Ishikawa (cell line): Measurements from ENCODE around the gene STAP2.

Experiments used
- EGR1 ChIP-seq: IDR thresholded peaks from 2 replicates; pipeline ENCODE4 v1.6.1; 2012
- EP300 ChIP-seq: IDR thresholded peaks from 2 replicates; pipeline ENCODE4 v1.6.1; 2012; ENCODE audit warnings: borderline replicate concordance
- FOXM1 ChIP-seq: IDR thresholded peaks from 2 replicates; pipeline ENCODE4 v1.6.1; 2012; ENCODE audit warnings: low read depth, borderline replicate concordance
- TAF1 ChIP-seq: IDR thresholded peaks from 2 replicates; pipeline ENCODE4 v1.6.1; 2012; ENCODE audit warnings: low read depth, mild to moderate bottlenecking
- YY1 ChIP-seq: IDR thresholded peaks from 2 replicates; pipeline ENCODE4 v1.6.1; 2012; ENCODE audit warnings: low read depth
- TF ChIP-seq, protein P1 (sequence below): IDR thresholded peaks from 2 replicates; pipeline ENCODE4 v1.6.1; 2012; ENCODE audit warnings: low read depth, mild to moderate bottlenecking
- TF ChIP-seq, protein P2 (sequence below): IDR thresholded peaks from 2 replicates; pipeline ENCODE4 v1.6.1; 2012

DNA sequence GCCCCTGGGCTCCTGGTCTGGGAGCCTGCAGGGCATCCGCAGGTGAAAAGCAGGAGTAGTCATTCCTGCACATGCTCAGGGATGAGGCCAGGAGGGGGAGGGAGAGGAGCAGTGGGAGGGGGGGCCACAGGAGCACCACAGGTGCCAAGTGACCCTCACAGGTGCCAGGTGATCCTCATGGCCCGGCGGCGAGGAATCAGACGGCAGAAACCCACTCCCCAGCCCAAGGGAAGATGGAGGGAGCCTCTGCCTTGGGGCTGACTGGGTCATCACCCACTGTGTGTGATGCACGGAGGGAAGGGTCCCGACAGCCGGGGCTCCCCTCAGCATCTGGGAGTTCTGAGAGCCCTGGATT lies 34.4 kb upstream of the STAP2 start:
- TF ChIP-seq, protein P1, sequence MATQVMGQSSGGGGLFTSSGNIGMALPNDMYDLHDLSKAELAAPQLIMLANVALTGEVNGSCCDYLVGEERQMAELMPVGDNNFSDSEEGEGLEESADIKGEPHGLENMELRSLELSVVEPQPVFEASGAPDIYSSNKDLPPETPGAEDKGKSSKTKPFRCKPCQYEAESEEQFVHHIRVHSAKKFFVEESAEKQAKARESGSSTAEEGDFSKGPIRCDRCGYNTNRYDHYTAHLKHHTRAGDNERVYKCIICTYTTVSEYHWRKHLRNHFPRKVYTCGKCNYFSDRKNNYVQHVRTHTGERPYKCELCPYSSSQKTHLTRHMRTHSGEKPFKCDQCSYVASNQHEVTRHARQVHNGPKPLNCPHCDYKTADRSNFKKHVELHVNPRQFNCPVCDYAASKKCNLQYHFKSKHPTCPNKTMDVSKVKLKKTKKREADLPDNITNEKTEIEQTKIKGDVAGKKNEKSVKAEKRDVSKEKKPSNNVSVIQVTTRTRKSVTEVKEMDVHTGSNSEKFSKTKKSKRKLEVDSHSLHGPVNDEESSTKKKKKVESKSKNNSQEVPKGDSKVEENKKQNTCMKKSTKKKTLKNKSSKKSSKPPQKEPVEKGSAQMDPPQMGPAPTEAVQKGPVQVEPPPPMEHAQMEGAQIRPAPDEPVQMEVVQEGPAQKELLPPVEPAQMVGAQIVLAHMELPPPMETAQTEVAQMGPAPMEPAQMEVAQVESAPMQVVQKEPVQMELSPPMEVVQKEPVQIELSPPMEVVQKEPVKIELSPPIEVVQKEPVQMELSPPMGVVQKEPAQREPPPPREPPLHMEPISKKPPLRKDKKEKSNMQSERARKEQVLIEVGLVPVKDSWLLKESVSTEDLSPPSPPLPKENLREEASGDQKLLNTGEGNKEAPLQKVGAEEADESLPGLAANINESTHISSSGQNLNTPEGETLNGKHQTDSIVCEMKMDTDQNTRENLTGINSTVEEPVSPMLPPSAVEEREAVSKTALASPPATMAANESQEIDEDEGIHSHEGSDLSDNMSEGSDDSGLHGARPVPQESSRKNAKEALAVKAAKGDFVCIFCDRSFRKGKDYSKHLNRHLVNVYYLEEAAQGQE = no peak
- TF ChIP-seq EGR1 (no peak), TAF1 (no peak), EP300 (no peak), FOXM1 (no peak), YY1 (no peak)
- TF ChIP-seq, protein P2, sequence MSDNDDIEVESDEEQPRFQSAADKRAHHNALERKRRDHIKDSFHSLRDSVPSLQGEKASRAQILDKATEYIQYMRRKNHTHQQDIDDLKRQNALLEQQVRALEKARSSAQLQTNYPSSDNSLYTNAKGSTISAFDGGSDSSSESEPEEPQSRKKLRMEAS = no peak
